Measurements from ENCODE around the gene CNDP2.

Gene CNDP2

GRCh38 chr18:74529811-74530583, 33.8 kb downstream of the CNDP2 start:
- intact Hi-C loops (cut with DNase I), result no loop called here
- DNase-seq, result peak in 2 of 10 donors; percentile 6 to 78

- intact Hi-C loops (cut with DNase I), result no loop called here
- DNase-seq, result no peak
Observed at GRCh38 chr18:74530584-74530862, 34.4 kb downstream of the CNDP2 start.

GRCh38 chr18:74531043-74531442, 34.9 kb downstream of the CNDP2 start:
- peak in 1 of 10 donors; percentile 26 for DNase-seq

GRCh38 chr18:74532511-74533025, 36.4 kb downstream of the CNDP2 start:
- peak in 1 of 10 donors; percentile 53 for DNase-seq
- intact Hi-C loops (cut with DNase I), result no loop called here

More at GRCh38 chr18:74531043-74531442, 34.9 kb downstream of the CNDP2 start:
- intact Hi-C loops (cut with DNase I), result no loop called here

- peak in 1 of 10 donors; percentile 60 for DNase-seq
- intact Hi-C loops (cut with DNase I), result no loop called here
Observed at GRCh38 chr18:74533666-74534065, 37.5 kb downstream of the CNDP2 start.

GRCh38 chr18:74534150-74534969, 38.2 kb downstream of the CNDP2 start, which contains the start of gene CNDP1:
Gene CNDP1, plus strand, starts transcription at chr18:74534500. Its CDS starts 168 bp downstream, at chr18:74534668.
- peak in 8 of 10 donors; percentile 56 to 95 (median 77) for DNase-seq
- intact Hi-C loops (cut with DNase I), result no loop called here

DNA sequence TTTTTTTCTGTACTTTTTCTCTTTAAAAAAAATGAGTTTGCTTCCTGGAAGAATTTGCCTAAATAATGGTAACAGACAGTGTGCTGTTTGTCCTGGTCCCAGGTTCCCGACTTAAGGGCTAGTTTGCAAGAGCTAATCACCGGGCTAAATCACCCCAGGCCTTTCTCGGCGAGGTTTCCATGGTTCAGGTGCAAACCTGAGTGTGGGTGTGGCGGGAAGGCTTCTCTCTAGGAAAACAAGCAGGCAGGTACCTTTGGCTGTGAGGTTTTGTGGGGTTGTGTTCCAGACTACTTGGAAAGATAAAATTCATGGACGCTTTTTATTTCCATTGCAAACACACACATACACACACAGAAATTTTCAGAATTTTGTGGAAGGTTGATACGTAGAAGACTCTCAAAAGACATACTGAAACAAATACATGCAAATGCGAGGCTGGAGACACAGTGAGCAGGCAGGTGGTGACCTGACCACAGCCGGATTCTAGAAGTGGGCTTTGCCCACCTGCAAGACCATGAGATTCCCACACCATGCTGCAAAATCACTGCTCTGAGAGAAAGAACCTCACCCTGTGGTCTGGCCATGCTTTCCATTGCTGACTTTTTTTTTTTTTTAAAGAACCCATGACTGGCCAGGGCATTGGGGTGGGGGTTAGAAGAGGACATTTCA, 39.0 kb downstream of the CNDP2 start:
- intact Hi-C loops (cut with DNase I), result no loop called here
- DNase-seq, result peak in 1 of 10 donors; percentile 40

GRCh38 chr18:74539289-74539688, 43.1 kb downstream of the CNDP2 start:
- DNase-seq, result no peak
- intact Hi-C loops (cut with DNase I), result no loop called here

DNA sequence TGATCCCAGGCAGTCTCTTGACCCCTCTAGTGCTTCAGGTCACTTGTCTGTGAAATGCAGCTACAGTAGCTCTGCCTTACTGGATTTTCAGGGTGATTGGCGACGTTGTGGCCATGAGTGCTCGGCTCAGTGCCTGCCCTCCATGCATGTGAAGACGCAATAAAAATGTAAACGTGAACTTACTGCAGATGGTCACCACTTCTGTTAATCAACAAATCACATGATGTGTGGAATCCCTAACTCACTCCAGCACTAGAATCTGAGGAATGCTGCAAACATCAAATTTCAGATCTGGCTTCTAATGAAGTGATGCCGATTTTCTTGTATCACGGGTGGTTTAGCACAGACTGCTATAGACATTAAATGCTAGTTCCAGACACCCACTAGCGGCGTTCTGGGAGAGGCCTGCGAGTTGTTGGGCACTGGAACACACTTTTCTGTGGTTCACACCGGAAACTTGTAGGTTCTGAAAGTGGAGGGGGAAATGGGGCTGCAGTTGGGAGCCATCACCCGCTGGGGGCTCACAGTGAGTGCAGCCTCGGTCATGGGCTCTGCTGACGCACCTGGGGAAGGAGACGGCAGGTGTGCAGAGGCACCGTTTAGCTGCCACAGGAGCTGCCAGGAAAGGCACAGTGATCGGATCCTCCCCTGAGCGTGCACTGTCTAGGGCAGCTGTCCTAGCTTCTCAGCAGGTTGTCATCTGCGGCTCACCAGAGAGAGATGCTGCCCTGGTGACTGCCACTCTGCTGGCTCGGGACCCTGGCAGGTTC, 44.7 kb downstream of the CNDP2 start:
- intact Hi-C loops (cut with DNase I), result loop anchor here (5.0 kb wide), 1 partner anchor 44 kb away; the partner anchor contains the start of gene CNDP2
- DNase-seq, result no peak

GRCh38 chr18:74541703-74542555, 45.8 kb downstream of the CNDP2 start:
- DNase-seq, result peak in 9 of 10 donors; percentile 33 to 94 (median 73)
- intact Hi-C loops (cut with DNase I), result loop anchor here (5.0 kb wide), 1 partner anchor 45 kb away; the partner anchor contains the start of gene CNDP2

GRCh38 chr18:74544898-74545297, 48.7 kb downstream of the CNDP2 start:
- intact Hi-C loops (cut with DNase I), result loop anchor here (5.0 kb wide), 1 partner anchor 48 kb away; the partner anchor contains the start of gene CNDP2
- DNase-seq, result no peak

DNA sequence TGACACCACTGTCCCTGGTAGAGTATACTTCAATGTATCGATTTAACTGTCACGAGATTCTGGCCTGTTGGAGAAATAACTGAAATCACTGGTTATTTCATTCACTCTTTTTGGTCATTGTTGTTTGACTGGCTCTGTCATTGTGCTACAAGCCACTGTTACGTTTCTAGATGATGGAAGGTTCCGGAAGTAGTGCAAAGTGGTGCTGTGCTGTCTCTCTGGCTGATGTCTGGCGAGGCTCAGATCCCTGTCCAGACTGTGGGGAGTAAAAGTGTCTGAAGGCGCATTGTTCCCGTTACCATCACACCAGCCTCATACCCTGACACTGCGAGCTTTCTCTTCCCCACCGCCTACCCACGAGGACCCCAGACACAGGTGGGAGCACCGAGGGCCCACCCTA, 49.8 kb downstream of the CNDP2 start:
- no peak for DNase-seq
- intact Hi-C loops (cut with DNase I), result no loop called here

DNA sequence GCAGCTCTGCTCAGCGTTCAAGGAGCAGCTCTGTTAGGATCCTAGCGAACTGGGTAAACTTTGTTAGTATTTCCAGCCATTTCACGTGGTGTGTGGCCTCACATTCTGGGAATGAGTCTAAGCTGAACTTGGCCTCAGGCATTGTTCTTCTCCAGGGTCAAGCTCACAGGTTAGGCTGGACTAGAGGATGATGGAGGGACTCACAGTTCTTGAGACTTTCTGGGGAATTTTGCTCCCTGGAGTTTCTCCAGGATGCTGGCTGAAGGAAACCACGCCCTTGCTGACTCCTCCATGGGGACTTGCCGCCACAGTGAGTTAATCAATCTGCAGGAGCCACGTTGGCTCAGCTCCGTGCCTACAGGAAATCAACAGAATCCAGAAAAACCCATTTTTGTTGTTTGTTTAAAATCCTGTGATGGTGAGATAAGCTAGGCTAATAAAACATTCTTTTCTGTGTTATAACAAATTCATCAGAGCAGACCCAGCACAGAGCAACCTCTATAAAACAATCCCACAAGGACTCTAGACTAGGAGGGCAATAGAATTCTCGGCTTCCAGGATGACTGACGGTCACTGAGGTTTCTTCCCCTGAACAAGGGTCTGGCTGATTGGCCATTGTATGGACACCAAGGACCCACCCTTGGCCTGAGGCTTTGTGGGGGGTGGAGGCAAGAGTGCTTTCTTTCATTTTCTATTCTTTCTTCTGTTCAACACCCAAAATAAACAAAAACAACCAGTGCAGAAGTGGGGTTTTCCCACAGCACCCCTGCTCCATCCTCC, 50.8 kb downstream of the CNDP2 start:
- no peak for DNase-seq
- intact Hi-C loops (cut with DNase I), result no loop called here

DNA sequence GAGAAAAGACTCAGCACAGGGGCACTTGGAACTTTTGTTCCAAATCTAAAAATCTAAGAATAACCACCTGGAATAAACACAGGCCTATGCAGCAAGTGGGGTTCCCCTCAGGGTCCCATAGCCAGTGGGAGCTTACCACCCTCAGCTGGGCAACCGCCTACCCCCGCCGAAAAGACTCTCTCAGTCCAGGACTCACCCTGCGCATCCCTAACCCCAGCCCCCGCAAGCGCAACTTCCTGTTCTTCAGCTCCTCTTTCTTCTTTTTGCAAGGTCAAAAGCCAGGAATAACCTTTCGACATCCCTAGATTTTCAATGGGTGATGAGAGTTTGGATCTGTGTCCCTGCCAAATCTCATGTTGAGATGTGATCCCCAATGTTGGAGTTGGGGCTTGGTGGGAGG, 51.7 kb downstream of the CNDP2 start:
- intact Hi-C loops (cut with DNase I), result no loop called here
- DNase-seq, result no peak

- intact Hi-C loops (cut with DNase I), result loop anchor here (5.0 kb wide), 1 partner anchor 72 kb away; no protein-coding TSS in a partner anchor
- no peak for DNase-seq
Observed at GRCh38 chr18:74549591-74550104, 53.5 kb downstream of the CNDP2 start.

GRCh38 chr18:74550886-74551285, 54.7 kb downstream of the CNDP2 start:
- intact Hi-C loops (cut with DNase I), result loop anchor here (5.0 kb wide), 1 partner anchor 74 kb away; no protein-coding TSS in a partner anchor
- no peak for DNase-seq

- no peak for DNase-seq
- intact Hi-C loops (cut with DNase I), result loop anchor here (5.0 kb wide), 1 partner anchor 74 kb away; no protein-coding TSS in a partner anchor
Observed at GRCh38 chr18:74551452-74551851, 55.3 kb downstream of the CNDP2 start.
